OCI-LY1 (cell line): ENCODE results near the gene PDGFRB.

Source experiments
- H2AFZ ChIP-seq: fragments of 200-600 bp; sonication (generic), shearing (Covaris generic); 2 replicates; pipeline ENCODE4 v1.6.0; 2014; ENCODE audit warnings: antibody characterized with exemption, mild to moderate bottlenecking, low read length
- H3F3A ChIP-seq: fragments of 200-600 bp; sonication (generic), shearing (Covaris generic); 2 replicates; pipeline ENCODE4 v1.6.0; 2014; ENCODE audit warnings: mild to moderate bottlenecking, antibody characterized with exemption, low read length, moderate library complexity; ENCODE audit not compliant: insufficient read depth
- H3K27ac ChIP-seq: fragments of 200-600 bp; sonication (generic); 2 replicates; pipeline ENCODE4 v1.5.1; 2014; ENCODE audit warnings: low read length, mixed run types, mild to moderate bottlenecking, low read depth; ENCODE audit not compliant: poor library complexity, severe bottlenecking
- H3K27me3 ChIP-seq: fragments of 200-600 bp; sonication (generic); 2 replicates; pipeline ENCODE4 v1.6.0; 2014; ENCODE audit warnings: antibody characterized with exemption, mild to moderate bottlenecking, low read length, moderate library complexity; ENCODE audit not compliant: insufficient read depth
- H3K36me3 ChIP-seq: fragments of 200-600 bp; sonication (generic); 2 replicates; pipeline ENCODE4 v1.6.1; 2014; ENCODE audit warnings: mild to moderate bottlenecking, antibody characterized with exemption, low read length, moderate library complexity, mixed read lengths; ENCODE audit not compliant: insufficient read depth
- H3K4me1 ChIP-seq: fragments of 200-600 bp; sonication (generic); 2 replicates; pipeline ENCODE4 v1.5.1; 2014; ENCODE audit warnings: mild to moderate bottlenecking, low read length, moderate library complexity; ENCODE audit not compliant: insufficient read depth, severe bottlenecking
- H3K4me2 ChIP-seq: fragments of 200-600 bp; sonication (generic), shearing (Covaris generic); 2 replicates; pipeline ENCODE4 v1.6.1; 2014; ENCODE audit warnings: low read length
- H3K4me3 ChIP-seq: fragments of 200-600 bp; sonication (generic); 2 replicates; pipeline ENCODE4 v1.5.1; 2014; ENCODE audit warnings: low read length, low read depth, mild to moderate bottlenecking, mixed read lengths; ENCODE audit not compliant: poor library complexity, severe bottlenecking
- H3K79me2 ChIP-seq: fragments of 200-600 bp; shearing (Covaris generic); 2 replicates; pipeline ENCODE4 v1.6.1; 2016; ENCODE audit warnings: mixed run types, low read length, mixed read lengths; ENCODE audit not compliant: insufficient read depth
- H3K9ac ChIP-seq: fragments of 200-600 bp; sonication (generic), shearing (Covaris generic); 2 replicates; pipeline ENCODE4 v1.6.1; 2014; ENCODE audit warnings: mild to moderate bottlenecking, low read length, mixed read lengths
- H3K9me2 ChIP-seq: fragments of 200-600 bp; sonication (generic), shearing (Covaris generic); 2 replicates; pipeline ENCODE4 v1.6.1; 2014; ENCODE audit warnings: low read depth, mild to moderate bottlenecking, low read length, mixed read lengths
- H3K9me3 ChIP-seq: fragments of 200-600 bp; shearing (Covaris generic); 2 replicates; pipeline ENCODE4 v1.6.1; 2014; ENCODE audit warnings: low read length, mixed read lengths
- H4K20me1 ChIP-seq: fragments of 200-600 bp; sonication (generic), shearing (Covaris generic); 2 replicates; pipeline ENCODE4 v1.6.0; 2016; ENCODE audit warnings: mild to moderate bottlenecking, low read length; ENCODE audit not compliant: insufficient read depth
- CTCF ChIP-seq: fragments of 200-600 bp; sonication (generic), shearing (Covaris generic); IDR thresholded peaks from 2 replicates; pipeline ENCODE4 v1.5.1; 2017; ENCODE audit warnings: mild to moderate bottlenecking, antibody characterized with exemption, low read length, moderate library complexity, mixed read lengths
- EZH2 ChIP-seq: fragments of 200-600 bp; sonication (generic), shearing (Covaris generic); IDR thresholded peaks from 2 replicates; pipeline ENCODE4 v1.8.0; 2017; ENCODE audit warnings: borderline replicate concordance, mixed run types, mild to moderate bottlenecking, antibody characterized with exemption, low read length, moderate library complexity, mixed read lengths

The PDGFRB gene

GRCh38 chr5:150133581-150134197 is 22.0 kb downstream of the PDGFRB start:
- no peaks in the 10 kb centered on the region for H3K9me2 ChIP-seq
- no peak overlapping the region for H3K4me3 ChIP-seq
- H3K27ac ChIP-seq = no peak overlapping the region
- no peaks in the 10 kb centered on the region for H4K20me1 ChIP-seq
- no peak overlapping the region for H2AFZ ChIP-seq
- H3F3A ChIP-seq = no peaks in the 10 kb centered on the region
- no peak overlapping the region for H3K9ac ChIP-seq
- H3K9me3 ChIP-seq = no peaks in the 10 kb centered on the region
- no peaks in the 10 kb centered on the region for H3K27me3 ChIP-seq
- H3K4me2 ChIP-seq = no peak overlapping the region
- H3K79me2 ChIP-seq = no peaks in the 10 kb centered on the region
- H3K4me1 ChIP-seq = no peaks in the 10 kb centered on the region
- H3K36me3 ChIP-seq = no peaks in the 10 kb centered on the region
- TF ChIP-seq CTCF (no peak), EZH2 (no peak)

DNA sequence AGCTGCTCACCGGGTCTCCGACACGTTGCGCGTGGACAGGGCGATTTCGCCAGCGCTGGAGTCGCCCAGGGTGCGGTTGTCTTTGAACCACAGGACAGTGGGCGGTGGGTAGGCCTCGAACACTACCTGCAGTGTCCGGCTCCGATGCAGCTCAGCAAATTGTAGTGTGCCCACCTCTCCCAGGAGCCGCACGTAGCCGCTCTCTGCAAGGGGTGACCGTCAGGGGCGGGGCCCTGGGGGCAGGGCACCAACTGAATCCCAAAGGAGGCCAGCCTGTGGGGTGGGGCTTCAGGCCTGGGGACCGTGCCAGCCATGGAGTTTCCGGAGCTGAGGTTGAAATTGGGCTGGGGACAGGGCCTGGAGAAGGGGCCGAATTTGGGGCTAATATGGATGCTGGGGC is 22.9 kb downstream of the PDGFRB start:
- Histone ChIP-seq H3K9me3 (no peaks in the 10 kb centered on the region), H3F3A (no peaks in the 10 kb centered on the region), H2AFZ (no peak overlapping the region), H3K4me3 (no peak overlapping the region), H3K9ac (no peak overlapping the region), H3K79me2 (no peaks in the 10 kb centered on the region), H3K4me1 (no peaks in the 10 kb centered on the region), H4K20me1 (no peaks in the 10 kb centered on the region), H3K27me3 (no peaks in the 10 kb centered on the region), H3K36me3 (no peaks in the 10 kb centered on the region), H3K27ac (no peak overlapping the region), H3K9me2 (no peaks in the 10 kb centered on the region), H3K4me2 (no peak overlapping the region)
- TF ChIP-seq CTCF (no peak), EZH2 (no peak)

- H3K79me2 ChIP-seq = no peaks in the 10 kb centered on the region
- no peaks in the 10 kb centered on the region for H4K20me1 ChIP-seq
- no peak overlapping the region for H3K9ac ChIP-seq
- TF ChIP-seq EZH2 = no peak
- TF ChIP-seq CTCF = no peak
- H3K4me3 ChIP-seq = no peak overlapping the region
- H3K9me3 ChIP-seq = no peaks in the 10 kb centered on the region
- no peak overlapping the region for H2AFZ ChIP-seq
- H3K4me2 ChIP-seq = no peak overlapping the region
- H3K9me2 ChIP-seq = no peaks in the 10 kb centered on the region
- no peaks in the 10 kb centered on the region for H3F3A ChIP-seq
- H3K27me3 ChIP-seq = no peaks in the 10 kb centered on the region
- no peaks in the 10 kb centered on the region for H3K4me1 ChIP-seq
- H3K36me3 ChIP-seq = no peaks in the 10 kb centered on the region
- no peak overlapping the region for H3K27ac ChIP-seq
Observed at GRCh38 chr5:150131978-150132694, 23.5 kb downstream of the PDGFRB start.
